ENCODE measurements around the gene CBFA2T2.
"Not testable (repeated sequence)": the region's sequence is repeated elsewhere in the genome, so short reads cannot be mapped to it uniquely, and the experiment has no call there.

CBFA2T2 gene

GRCh38 chr20:33630507-33630906 is 140.6 kb downstream of the CBFA2T2 start:
- no peak for DNase-seq

- DNase-seq = not testable (repeated sequence)
Measured at GRCh38 chr20:33631910-33632309, 142.0 kb downstream of the CBFA2T2 start.

- DNase-seq = no peak
Measured at GRCh38 chr20:33635341-33635740, 145.4 kb downstream of the CBFA2T2 start.

- DNase-seq = no peak
Measured at GRCh38 chr20:33636776-33637175, 146.9 kb downstream of the CBFA2T2 start.

GRCh38 chr20:33640287-33640686 is 150.4 kb downstream of the CBFA2T2 start:
- DNase-seq = no peak

GRCh38 chr20:33644313-33645071 is 154.6 kb downstream of the CBFA2T2 start:
- DNase-seq = no peak

- no peak for DNase-seq
Measured at GRCh38 chr20:33645072-33645358, 155.1 kb downstream of the CBFA2T2 start.

- DNase-seq = no peak
Measured at GRCh38 chr20:33645396-33645795, 155.5 kb downstream of the CBFA2T2 start.

- no peak for DNase-seq
Measured at GRCh38 chr20:33646191-33646590, 156.3 kb downstream of the CBFA2T2 start.

GRCh38 chr20:33646959-33647602 is 157.2 kb downstream of the CBFA2T2 start:
- not testable (repeated sequence) for DNase-seq

GRCh38 chr20:33647603-33648395 is 157.9 kb downstream of the CBFA2T2 start:
- no peak for DNase-seq

- peak; percentile 13 for DNase-seq
Measured at GRCh38 chr20:33648396-33649004, 158.6 kb downstream of the CBFA2T2 start.

GRCh38 chr20:33649201-33649681 is 159.3 kb downstream of the CBFA2T2 start:
- no peak for DNase-seq

- DNase-seq = no peak
Measured at GRCh38 chr20:33650111-33650752, 160.3 kb downstream of the CBFA2T2 start.

- DNase-seq = peak; percentile 14
Measured at GRCh38 chr20:33650753-33651561, 161.1 kb downstream of the CBFA2T2 start.

GRCh38 chr20:33651562-33652048 is 161.7 kb downstream of the CBFA2T2 start:
- no peak for DNase-seq

- peak; percentile 84 for DNase-seq
Measured at GRCh38 chr20:33653218-33653899, 163.5 kb downstream of the CBFA2T2 start.

- DNase-seq = no peak
Measured at GRCh38 chr20:33653900-33654596, 164.2 kb downstream of the CBFA2T2 start.

- DNase-seq = peak; percentile 11
Measured at GRCh38 chr20:33654680-33655161, 164.8 kb downstream of the CBFA2T2 start.

- DNase-seq = no peak
Measured at GRCh38 chr20:33655164-33655563, 165.3 kb downstream of the CBFA2T2 start.
